Measurements from ENCODE around the gene UBL3.

Gene UBL3

GRCh38 chr13:29845440-29846056 is 4.9 kb downstream of the UBL3 start:
- H3K4me3 ChIP-seq (ENCODE audit: control insufficient read depth, low read depth, low read length) = no peak overlapping the region
- peak; percentile 57 for DNase-seq (ENCODE audit: low read depth)
- peak; percentile 34 for TF ChIP-seq CTCF (conservative IDR thresholded peaks at IDR 0.05; ENCODE audit: control insufficient read depth, insufficient read depth, low read depth, low read length)

- no peak overlapping the region for H3K4me3 ChIP-seq (ENCODE audit: control insufficient read depth, low read depth, low read length)
- no peak for DNase-seq (ENCODE audit: low read depth)
Observed at GRCh38 chr13:29844441-29844840, 6.0 kb downstream of the UBL3 start.

GRCh38 chr13:29840585-29840984 is 9.8 kb downstream of the UBL3 start:
- DNase-seq (ENCODE audit: low read depth) = no peak
- no peak overlapping the region for H3K4me3 ChIP-seq (ENCODE audit: control insufficient read depth, low read depth, low read length)
- TF ChIP-seq CTCF (conservative IDR thresholded peaks at IDR 0.05; ENCODE audit: control insufficient read depth, insufficient read depth, low read depth, low read length) = no peak

More at GRCh38 chr13:29844441-29844840, 6.0 kb downstream of the UBL3 start:
- no peak for TF ChIP-seq CTCF (conservative IDR thresholded peaks at IDR 0.05; ENCODE audit: control insufficient read depth, insufficient read depth, low read depth, low read length)

- TF ChIP-seq CTCF (conservative IDR thresholded peaks at IDR 0.05; ENCODE audit: control insufficient read depth, insufficient read depth, low read depth, low read length) = peak; percentile 1
- DNase-seq (ENCODE audit: low read depth) = no peak
- no peak overlapping the region for H3K4me3 ChIP-seq (ENCODE audit: control insufficient read depth, low read depth, low read length)
Observed at GRCh38 chr13:29835280-29836061, 14.9 kb downstream of the UBL3 start.

GRCh38 chr13:29832761-29833298 is 17.6 kb downstream of the UBL3 start:
- DNase-seq (ENCODE audit: low read depth) = no peak
- TF ChIP-seq CTCF (conservative IDR thresholded peaks at IDR 0.05; ENCODE audit: control insufficient read depth, insufficient read depth, low read depth, low read length) = no peak
- H3K4me3 ChIP-seq (ENCODE audit: control insufficient read depth, low read depth, low read length) = no peak overlapping the region

GRCh38 chr13:29830000-29830399 is 20.4 kb downstream of the UBL3 start:
- no peak for DNase-seq (ENCODE audit: low read depth)
- no peak overlapping the region for H3K4me3 ChIP-seq (ENCODE audit: control insufficient read depth, low read depth, low read length)
- no peak for TF ChIP-seq CTCF (conservative IDR thresholded peaks at IDR 0.05; ENCODE audit: control insufficient read depth, insufficient read depth, low read depth, low read length)

All from fibroblast of mammary gland (primary cell).